Fibroblast of lung (primary cell): ENCODE measurements around the gene TBC1D19. TPM values are rescaled to one million over a fixed set of nuclear protein-coding genes. Genes with fewer than 3 reads are reported as not detected.

ENCODE experiments used
- DNase-seq, 2 donors: peaks; one replicate each; pipeline versions ENCODE4 v3.0.0 to v3.0.0-alpha.2; 2010; ENCODE audit warnings: low read depth in 2 of 2
- H2AFZ ChIP-seq: 2 replicates; pipeline ENCODE4 v1.5.1; 2012; ENCODE audit warnings: low read length, control low read depth, inconsistent platforms
- H3K27ac ChIP-seq: 2 replicates; pipeline ENCODE4 v1.5.1; 2011; ENCODE audit warnings: low read length, control low read depth; ENCODE audit not compliant: insufficient read depth
- H3K27me3 ChIP-seq: 2 replicates; pipeline ENCODE4 v1.5.1; 2011; ENCODE audit warnings: mild to moderate bottlenecking, low read length; ENCODE audit not compliant: control insufficient read depth, insufficient read depth
- H3K36me3 ChIP-seq: 2 replicates; pipeline ENCODE4 v1.5.1; 2011; ENCODE audit warnings: low read length; ENCODE audit not compliant: control insufficient read depth, insufficient read depth
- H3K4me1 ChIP-seq: 2 replicates; pipeline ENCODE4 v1.5.1; 2011; ENCODE audit warnings: low read length; ENCODE audit not compliant: control insufficient read depth, insufficient read depth; ENCODE audit errors: extremely low read depth
- H3K4me2 ChIP-seq: 2 replicates; pipeline ENCODE4 v1.5.1; 2011; ENCODE audit warnings: low read length, control low read depth; ENCODE audit not compliant: insufficient read depth; ENCODE audit errors: extremely low read depth
- H3K4me3 ChIP-seq, 4 experiments: fragments of 200-600 bp in 1 of 4; sonication (generic) in 1 of 4; replicated peaks in 1 of 4; 2 replicates each; pipeline ENCODE4 v1.5.1; 2011 to 2016; ENCODE audit warnings: low read length in 4 of 4, low read depth in 3 of 4, mild to moderate bottlenecking in 3 of 4, control low read depth in 2 of 4, inconsistent platforms in 1 of 4, mixed read lengths in 1 of 4; ENCODE audit not compliant: insufficient read depth in 1 of 4; ENCODE audit errors: control extremely low read depth in 1 of 4
- H3K79me2 ChIP-seq: 2 replicates; pipeline ENCODE4 v1.5.1; 2012; ENCODE audit warnings: mild to moderate bottlenecking, low read length, inconsistent platforms; ENCODE audit not compliant: control insufficient read depth, insufficient read depth
- H3K9ac ChIP-seq: 2 replicates; pipeline ENCODE4 v1.5.1; 2011; ENCODE audit warnings: mild to moderate bottlenecking, low read length, control low read depth; ENCODE audit not compliant: insufficient read depth
- H3K9me3 ChIP-seq: 2 replicates; pipeline ENCODE4 v1.5.1; 2012; ENCODE audit warnings: low read depth, low read length; ENCODE audit not compliant: control insufficient read depth, insufficient read depth
- H4K20me1 ChIP-seq: 2 replicates; pipeline ENCODE4 v1.5.1; 2011; ENCODE audit warnings: low read length; ENCODE audit not compliant: control insufficient read depth, insufficient read depth; ENCODE audit errors: extremely low read depth
- CTCF ChIP-seq, 2 donors: IDR thresholded peaks in 1 of 2; conservative IDR thresholded peaks in 1 of 2; 1 replicate in 1 of 2; 2 replicates in 1 of 2; pipeline ENCODE4 v1.5.1; 2011 to 2012; ENCODE audit warnings: low read length in 2 of 2, control low read depth in 1 of 2, inconsistent platforms in 1 of 2, low read depth in 1 of 2, mild to moderate bottlenecking in 1 of 2
- EZH2 ChIP-seq: IDR thresholded peaks from 2 replicates; pipeline ENCODE4 v1.5.1; 2012; ENCODE audit warnings: low read length, control low read depth, mild to moderate bottlenecking; ENCODE audit errors: missing control alignments
- polyA plus RNA-seq, 2 donors: library from polyadenylated mRNA; depleted of rRNA in 1 of 2; stranded (reverse) in 1 of 2; unstranded in 1 of 2; fragments of >200 nt; gene quantifications; 2 replicates each; pipeline ENCODE4 v1.2.1, GENCODE V29; 2011 to 2012; ENCODE audit warnings: missing spikeins in 1 of 2
- total RNA-seq: library from RNA; depleted of rRNA; stranded (reverse); fragments of >200 nt; gene quantifications from 2 replicates; pipeline ENCODE4 v1.2.1, GENCODE V29; 2014

TBC1D19 gene
- total and polyA plus RNA-seq, 2 donors (not counting 1 experiment from before 2014, with no cell fraction given) = 38.2 to 132 TPM

DNA sequence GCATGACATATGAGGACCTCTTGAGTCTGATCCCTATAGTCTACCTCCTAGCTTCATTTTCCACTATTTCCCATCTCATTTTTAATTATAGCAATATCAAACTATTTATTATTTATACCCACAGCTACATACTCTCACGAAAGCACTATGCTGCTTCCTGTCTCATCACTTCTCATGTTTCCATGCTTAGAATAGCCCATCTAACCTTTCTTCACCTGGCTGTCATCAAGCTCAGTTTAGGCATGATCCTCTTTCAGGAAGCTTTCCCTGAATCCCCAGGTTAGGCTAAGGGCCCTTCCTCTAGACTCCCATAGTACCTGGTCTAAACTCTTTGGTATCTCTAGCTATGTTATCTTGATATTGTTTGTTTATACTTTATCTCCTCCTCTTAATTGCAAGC, 137.8 kb downstream of the TBC1D19 start:
- H3K4me1 ChIP-seq = no peaks in the 10 kb centered on the region
- DNase-seq = no peak
- no peak overlapping the region for H3K4me2 ChIP-seq
- no peak overlapping the region for H3K27ac ChIP-seq
- H3K4me3 ChIP-seq = no peak overlapping the region
- H3K36me3 ChIP-seq = no peaks in the 10 kb centered on the region
- no peaks in the 10 kb centered on the region for H3K9me3 ChIP-seq
- TF ChIP-seq CTCF (conservative IDR thresholded peaks at IDR 0.05 in 1 of 2, IDR thresholded peaks at IDR 0.05 in 1 of 2; ENCODE audit: low read depth in 1 of 2, low read length in 2 of 2) = no peak
- TF ChIP-seq EZH2 = no peak
- no peaks in the 10 kb centered on the region for H4K20me1 ChIP-seq
- no peak overlapping the region for H3K9ac ChIP-seq
- H2AFZ ChIP-seq = no peak overlapping the region
- H3K79me2 ChIP-seq = no peaks in the 10 kb centered on the region
- no peaks in the 10 kb centered on the region for H3K27me3 ChIP-seq

DNA sequence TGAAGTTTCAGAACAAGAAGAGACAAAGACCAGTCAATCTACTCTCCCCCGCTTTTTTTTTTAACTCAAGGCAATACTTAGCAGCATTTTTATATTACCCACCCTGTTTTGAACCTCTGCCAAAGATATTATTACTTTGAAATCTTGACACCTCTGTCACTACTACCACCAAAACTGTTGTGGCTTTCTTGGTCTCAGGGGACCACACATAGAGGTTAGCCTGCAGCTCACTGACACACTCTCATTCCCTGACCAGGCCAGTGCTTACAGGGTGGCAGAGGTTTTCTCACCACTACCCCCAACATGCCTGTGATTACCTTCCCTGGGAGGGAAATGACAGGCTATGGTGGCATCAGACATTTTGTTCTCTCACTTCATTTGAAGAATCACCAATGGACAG, 139.3 kb downstream of the TBC1D19 start:
- TF ChIP-seq EZH2 = no peak
- TF ChIP-seq CTCF (conservative IDR thresholded peaks at IDR 0.05 in 1 of 2, IDR thresholded peaks at IDR 0.05 in 1 of 2; ENCODE audit: low read depth in 1 of 2, low read length in 2 of 2) = no peak
- no peak overlapping the region for H3K9ac ChIP-seq
- no peaks in the 10 kb centered on the region for H4K20me1 ChIP-seq
- H3K27me3 ChIP-seq = no peaks in the 10 kb centered on the region
- no peak overlapping the region for H2AFZ ChIP-seq
- no peaks in the 10 kb centered on the region for H3K79me2 ChIP-seq
- no peak overlapping the region for H3K27ac ChIP-seq
- DNase-seq = no peak
- H3K4me2 ChIP-seq = no peak overlapping the region
- H3K4me1 ChIP-seq = no peaks in the 10 kb centered on the region
- no peaks in the 10 kb centered on the region for H3K9me3 ChIP-seq
- H3K4me3 ChIP-seq = no peak overlapping the region
- no peaks in the 10 kb centered on the region for H3K36me3 ChIP-seq

GRCh38 chr4:26724534-26724933, 140.7 kb downstream of the TBC1D19 start:
- no peak overlapping the region for H3K4me3 ChIP-seq
- no peak overlapping the region for H3K27ac ChIP-seq
- H4K20me1 ChIP-seq = no peaks in the 10 kb centered on the region
- H3K79me2 ChIP-seq = no peaks in the 10 kb centered on the region
- no peak overlapping the region for H2AFZ ChIP-seq
- no peak overlapping the region for H3K9ac ChIP-seq
- H3K4me1 ChIP-seq = no peaks in the 10 kb centered on the region
- no peaks in the 10 kb centered on the region for H3K27me3 ChIP-seq
- no peaks in the 10 kb centered on the region for H3K9me3 ChIP-seq
- H3K36me3 ChIP-seq = no peaks in the 10 kb centered on the region
- no peak for DNase-seq
- TF ChIP-seq EZH2 = no peak
- no peak overlapping the region for H3K4me2 ChIP-seq
